Measurements from ENCODE around the gene SNRPA1.

- no peak for TF ChIP-seq MAX (IDR thresholded peaks at IDR 0.05)
- TF ChIP-seq USF1 (IDR thresholded peaks at IDR 0.05): no peak
- no peak for TF ChIP-seq EP300 (IDR thresholded peaks at IDR 0.05; ENCODE audit: borderline replicate concordance)
- no peak for TF ChIP-seq CEBPB (IDR thresholded peaks at IDR 0.05)
- TF ChIP-seq REST (IDR thresholded peaks at IDR 0.05; ENCODE audit: low read depth): no peak
- TF ChIP-seq TAF1 (IDR thresholded peaks at IDR 0.05; ENCODE audit: low read depth): no peak
- no peak for TF ChIP-seq NFIC (IDR thresholded peaks at IDR 0.05)
- no peak for TF ChIP-seq CREB1 (IDR thresholded peaks at IDR 0.05; ENCODE audit: low read depth)
- TF ChIP-seq YY1 (IDR thresholded peaks at IDR 0.05; ENCODE audit: low read depth): no peak
- no peak for TF ChIP-seq EGR1 (IDR thresholded peaks at IDR 0.05)
- TF ChIP-seq RAD21 (IDR thresholded peaks at IDR 0.05; ENCODE audit: low read depth): no peak
- no peak for TF ChIP-seq FOXM1 (IDR thresholded peaks at IDR 0.05; ENCODE audit: borderline replicate concordance, low read depth)
- no peak for TF ChIP-seq ZBTB7A (IDR thresholded peaks at IDR 0.05; ENCODE audit: low read depth)
Measured at GRCh38 chr15:101232677-101233076, 62.4 kb downstream of the SNRPA1 start.

Measured in Ishikawa (cell line).